WTC11 (cell line): ENCODE results near the gene CD80. TPM values are rescaled to one million over a fixed set of nuclear protein-coding genes. Genes with fewer than 3 reads are reported as not detected.

Source experiments
- ATAC-seq: fragments of 200-7000 bp; cut with Tn5 transposase; 2 replicates; pipeline ENCODE4 v1.10.0; 2021; ENCODE audit warnings: mild to moderate bottlenecking, moderate library complexity
- CTCF ChIA-PET: fragments of 300-600 bp; sonication (Branson Sonifier 250); formaldehyde crosslinking; loops from one replicate; lab custom pipeline; 2021; ENCODE audit warnings: antibody characterized with exemption; lab: Charles Lee
- POLR2A ChIA-PET: fragments of 350-600 bp; sonication (Branson Sonifier 250); formaldehyde crosslinking; loops from one replicate; lab custom pipeline; 2021; ENCODE audit warnings: antibody characterized with exemption; lab: Charles Lee
- DNase-seq: peaks from one replicate; pipeline ENCODE4 v3.0.0; 2021; ENCODE audit warnings: low spot score
- H3K27ac Mint-ChIP-seq: 2 replicates; pipeline ENCODE4 v1.8.0; 2021; ENCODE audit warnings: mixed read lengths
- H3K27me3 Mint-ChIP-seq: 2 replicates; pipeline ENCODE4 v1.8.0; 2021; ENCODE audit warnings: low read depth, mild to moderate bottlenecking, moderate library complexity, mixed read lengths
- H3K36me3 Mint-ChIP-seq: 2 replicates; pipeline ENCODE4 v1.8.0; 2021; ENCODE audit warnings: mixed read lengths
- H3K4me1 Mint-ChIP-seq: 2 replicates; pipeline ENCODE4 v1.8.0; 2022; ENCODE audit warnings: mixed read lengths
- H3K4me3 Mint-ChIP-seq: 2 replicates; pipeline ENCODE4 v1.8.0; 2021; ENCODE audit warnings: mild to moderate bottlenecking, moderate library complexity, mixed read lengths
- H3K9me3 Mint-ChIP-seq: 2 replicates; pipeline ENCODE4 v1.8.0; 2021; ENCODE audit warnings: mixed read lengths
- ATF1 ChIP-seq: sonication (generic); formaldehyde crosslinking; IDR thresholded peaks from 2 replicates; pipeline ENCODE4 v1.8.1; 2023; ENCODE audit warnings: mild to moderate bottlenecking, moderate library complexity, missing genetic modification reagents
- EMX1 ChIP-seq: fragments of 250-450 bp; sonication (Bioruptor Pico); IDR thresholded peaks from 2 replicates; pipeline ENCODE4 v1.8.0; 2021; ENCODE audit warnings: mild to moderate bottlenecking
- MYBL2 ChIP-seq: sonication (generic); formaldehyde crosslinking; IDR thresholded peaks from 2 replicates; pipeline ENCODE4 v1.8.1; 2023; ENCODE audit warnings: mild to moderate bottlenecking, moderate library complexity, missing genetic modification reagents
- NFATC4 ChIP-seq: fragments of 250-450 bp; sonication (Bioruptor Pico); IDR thresholded peaks from 2 replicates; pipeline ENCODE4 v1.9.0; 2021; ENCODE audit warnings: mild to moderate bottlenecking
- NFYB ChIP-seq: sonication (generic); formaldehyde crosslinking; conservative IDR thresholded peaks from 2 replicates; pipeline ENCODE4 v1.8.0; 2022; ENCODE audit warnings: low read depth, missing genetic modification reagents
- NR1H2 ChIP-seq: sonication (generic); formaldehyde crosslinking; IDR thresholded peaks from 2 replicates; pipeline ENCODE4 v1.9.0; 2021; ENCODE audit warnings: mild to moderate bottlenecking, moderate library complexity, missing genetic modification reagents
- OVOL2 ChIP-seq: fragments of 250-450 bp; sonication (Bioruptor Pico); IDR thresholded peaks from 2 replicates; pipeline ENCODE4 v1.9.0; 2021; ENCODE audit warnings: mild to moderate bottlenecking, borderline replicate concordance
- PRRX2 ChIP-seq: fragments of 250-450 bp; sonication (Bioruptor Pico); IDR thresholded peaks from 2 replicates; pipeline ENCODE4 v1.8.0; 2021; ENCODE audit warnings: mild to moderate bottlenecking
- RELA ChIP-seq: sonication (generic); formaldehyde crosslinking; IDR thresholded peaks from 2 replicates; pipeline ENCODE4 v1.8.1; 2022; ENCODE audit warnings: missing genetic modification reagents, mild to moderate bottlenecking, borderline replicate concordance
- TEAD4 ChIP-seq: sonication (generic); formaldehyde crosslinking; IDR thresholded peaks from 2 replicates; pipeline ENCODE4 v1.8.0; 2022; ENCODE audit warnings: mild to moderate bottlenecking, missing genetic modification reagents
- ZNF219 ChIP-seq: sonication (generic); formaldehyde crosslinking; IDR thresholded peaks from 2 replicates; pipeline ENCODE4 v1.8.0; 2023; ENCODE audit warnings: missing genetic modification reagents, mild to moderate bottlenecking, borderline replicate concordance
- ZNF232 ChIP-seq: sonication (generic); formaldehyde crosslinking; IDR thresholded peaks from 2 replicates; pipeline ENCODE4 v1.8.0; 2022; ENCODE audit warnings: mild to moderate bottlenecking, missing genetic modification reagents
- ZNF263 ChIP-seq: sonication (generic); formaldehyde crosslinking; IDR thresholded peaks from 2 replicates; pipeline ENCODE4 v1.8.1; 2022; ENCODE audit warnings: low read depth, mild to moderate bottlenecking, moderate library complexity, missing genetic modification reagents
- ZNF396 ChIP-seq: fragments of 250-450 bp; sonication (Bioruptor Pico); IDR thresholded peaks from 2 replicates; pipeline ENCODE4 v1.8.0; 2021; ENCODE audit warnings: mild to moderate bottlenecking, moderate library complexity, borderline replicate concordance
- total RNA-seq: library from RNA; stranded (reverse); gene quantifications from 3 replicates; pipeline ENCODE4 v1.2.3, GENCODE V29; 2021
- TF ChIP-seq, protein P1 (sequence below): sonication (generic); formaldehyde crosslinking; IDR thresholded peaks from 2 replicates; pipeline ENCODE4 v1.8.0; 2023; ENCODE audit warnings: mild to moderate bottlenecking, missing genetic modification reagents
- TF ChIP-seq, protein P2 (sequence below): fragments of 250-450 bp; sonication (Bioruptor Pico); IDR thresholded peaks from 2 replicates; pipeline ENCODE4 v1.9.0; 2021; ENCODE audit warnings: moderate library complexity, mild to moderate bottlenecking, inconsistent platforms, borderline replicate concordance
- TF ChIP-seq, protein P3 (sequence below): sonication (generic); formaldehyde crosslinking; IDR thresholded peaks from 2 replicates; pipeline ENCODE4 v1.8.1; 2023; ENCODE audit warnings: mild to moderate bottlenecking, missing genetic modification reagents, moderate library complexity
- TF ChIP-seq, protein P4 (sequence below): fragments of 250-450 bp; sonication (Bioruptor Pico); IDR thresholded peaks from 2 replicates; pipeline ENCODE4 v1.9.0; 2021; ENCODE audit warnings: mild to moderate bottlenecking
- TF ChIP-seq, protein P5 (sequence below): sonication (generic); formaldehyde crosslinking; IDR thresholded peaks from 2 replicates; pipeline ENCODE4 v1.8.1; 2023; ENCODE audit warnings: mild to moderate bottlenecking, missing genetic modification reagents
- TF ChIP-seq, protein P6 (sequence below): fragments of 250-450 bp; sonication (Bioruptor Pico); conservative IDR thresholded peaks from 2 replicates; pipeline ENCODE4 v1.9.0; 2021; ENCODE audit warnings: mild to moderate bottlenecking
- TF ChIP-seq, protein P7 (sequence below): sonication (generic); formaldehyde crosslinking; IDR thresholded peaks from 2 replicates; pipeline ENCODE4 v1.8.0; 2023; ENCODE audit warnings: missing genetic modification reagents
- TF ChIP-seq, protein P8 (sequence below): sonication (generic); formaldehyde crosslinking; conservative IDR thresholded peaks from 2 replicates; pipeline ENCODE4 v1.8.1; 2022; ENCODE audit warnings: mild to moderate bottlenecking, missing genetic modification reagents

CD80 gene
- total RNA-seq, 1 experiment from 2014 or later: 0.24 TPM

DNA sequence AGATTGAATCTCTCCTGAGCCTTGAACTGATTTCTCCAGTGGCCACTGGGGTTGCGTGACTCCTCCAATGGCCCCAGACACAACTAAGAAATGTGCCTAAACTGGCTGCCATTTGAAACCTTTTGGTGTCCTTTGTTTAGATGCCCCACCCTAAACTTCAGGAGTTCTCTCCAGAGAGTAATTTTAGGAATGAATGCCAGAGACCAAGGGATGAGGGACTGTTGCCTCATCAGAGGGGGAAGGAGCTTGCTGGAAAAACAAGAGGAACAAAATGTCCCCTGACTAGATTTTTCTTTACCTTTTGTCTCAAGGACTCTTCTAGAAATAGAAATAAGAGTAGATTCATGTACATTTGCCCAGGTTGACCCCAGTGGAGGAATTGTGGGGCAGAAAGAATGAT, 11.8 kb upstream of the CD80 start (continued):
- TF ChIP-seq, protein P1, sequence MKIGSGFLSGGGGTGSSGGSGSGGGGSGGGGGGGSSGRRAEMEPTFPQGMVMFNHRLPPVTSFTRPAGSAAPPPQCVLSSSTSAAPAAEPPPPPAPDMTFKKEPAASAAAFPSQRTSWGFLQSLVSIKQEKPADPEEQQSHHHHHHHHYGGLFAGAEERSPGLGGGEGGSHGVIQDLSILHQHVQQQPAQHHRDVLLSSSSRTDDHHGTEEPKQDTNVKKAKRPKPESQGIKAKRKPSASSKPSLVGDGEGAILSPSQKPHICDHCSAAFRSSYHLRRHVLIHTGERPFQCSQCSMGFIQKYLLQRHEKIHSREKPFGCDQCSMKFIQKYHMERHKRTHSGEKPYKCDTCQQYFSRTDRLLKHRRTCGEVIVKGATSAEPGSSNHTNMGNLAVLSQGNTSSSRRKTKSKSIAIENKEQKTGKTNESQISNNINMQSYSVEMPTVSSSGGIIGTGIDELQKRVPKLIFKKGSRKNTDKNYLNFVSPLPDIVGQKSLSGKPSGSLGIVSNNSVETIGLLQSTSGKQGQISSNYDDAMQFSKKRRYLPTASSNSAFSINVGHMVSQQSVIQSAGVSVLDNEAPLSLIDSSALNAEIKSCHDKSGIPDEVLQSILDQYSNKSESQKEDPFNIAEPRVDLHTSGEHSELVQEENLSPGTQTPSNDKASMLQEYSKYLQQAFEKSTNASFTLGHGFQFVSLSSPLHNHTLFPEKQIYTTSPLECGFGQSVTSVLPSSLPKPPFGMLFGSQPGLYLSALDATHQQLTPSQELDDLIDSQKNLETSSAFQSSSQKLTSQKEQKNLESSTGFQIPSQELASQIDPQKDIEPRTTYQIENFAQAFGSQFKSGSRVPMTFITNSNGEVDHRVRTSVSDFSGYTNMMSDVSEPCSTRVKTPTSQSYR (CRISPR knock-in tag): no peak
- no peak for TF ChIP-seq EMX1 (CRISPR knock-in tag)
- TF ChIP-seq RELA (CRISPR knock-in tag): no peak
- TF ChIP-seq NR1H2: no peak

DNA sequence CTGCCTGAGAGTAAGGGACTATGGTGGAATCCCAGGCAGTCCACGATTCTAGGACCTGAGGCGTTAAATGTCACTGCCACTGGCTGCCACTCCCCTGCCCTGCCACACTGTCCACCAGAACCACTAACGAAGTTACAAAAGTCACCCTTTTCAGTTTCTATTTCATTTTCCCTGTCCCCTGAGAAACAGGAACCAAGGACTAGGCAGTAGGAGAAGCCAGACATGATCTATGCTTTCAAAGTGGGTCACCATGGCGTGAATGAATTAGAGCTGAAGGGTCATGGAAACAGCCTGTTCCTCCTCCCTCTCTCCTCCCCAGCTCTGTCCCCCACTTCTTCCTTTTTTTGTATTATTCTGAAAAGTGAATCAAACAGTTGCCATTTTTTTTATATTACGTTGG, 10.8 kb upstream of the CD80 start:
- DNase-seq (no peak), ATAC-seq (no peak)
- no peak overlapping the region for H3K27ac Mint-ChIP-seq
- H3K9me3 Mint-ChIP-seq: peaks cover 5% of the 10 kb centered on the region; the same call in 1 of the 2 replicates
- no peaks in the 10 kb centered on the region for H3K36me3 Mint-ChIP-seq
- ChIA-PET CTCF (interaction anchor here (1.5 kb wide), 1 partner anchor 120 kb away, joined by 5 read pairs; no protein-coding TSS in a partner anchor), POLR2A (no interaction called here)
- no peak for TF ChIP-seq ATF1 (CRISPR knock-in tag)
- no peak for TF ChIP-seq MYBL2 (CRISPR knock-in tag)
- TF ChIP-seq NFYB (CRISPR knock-in tag): no peak
- TF ChIP-seq NFATC4 (CRISPR knock-in tag): no peak
- TF ChIP-seq ZNF396 (CRISPR knock-in tag): no peak
- TF ChIP-seq, protein P2, sequence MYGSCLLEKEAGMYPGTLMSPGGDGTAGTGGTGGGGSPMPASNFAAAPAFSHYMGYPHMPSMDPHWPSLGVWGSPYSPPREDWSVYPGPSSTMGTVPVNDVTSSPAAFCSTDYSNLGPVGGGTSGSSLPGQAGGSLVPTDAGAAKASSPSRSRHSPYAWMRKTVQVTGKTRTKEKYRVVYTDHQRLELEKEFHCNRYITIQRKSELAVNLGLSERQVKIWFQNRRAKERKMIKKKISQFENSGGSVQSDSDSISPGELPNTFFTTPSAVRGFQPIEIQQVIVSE (CRISPR knock-in tag): no peak
- TF ChIP-seq OVOL2: no peak
- TF ChIP-seq, protein P3, sequence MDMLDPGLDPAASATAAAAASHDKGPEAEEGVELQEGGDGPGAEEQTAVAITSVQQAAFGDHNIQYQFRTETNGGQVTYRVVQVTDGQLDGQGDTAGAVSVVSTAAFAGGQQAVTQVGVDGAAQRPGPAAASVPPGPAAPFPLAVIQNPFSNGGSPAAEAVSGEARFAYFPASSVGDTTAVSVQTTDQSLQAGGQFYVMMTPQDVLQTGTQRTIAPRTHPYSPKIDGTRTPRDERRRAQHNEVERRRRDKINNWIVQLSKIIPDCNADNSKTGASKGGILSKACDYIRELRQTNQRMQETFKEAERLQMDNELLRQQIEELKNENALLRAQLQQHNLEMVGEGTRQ (CRISPR knock-in tag): no peak
- TF ChIP-seq, protein P4, sequence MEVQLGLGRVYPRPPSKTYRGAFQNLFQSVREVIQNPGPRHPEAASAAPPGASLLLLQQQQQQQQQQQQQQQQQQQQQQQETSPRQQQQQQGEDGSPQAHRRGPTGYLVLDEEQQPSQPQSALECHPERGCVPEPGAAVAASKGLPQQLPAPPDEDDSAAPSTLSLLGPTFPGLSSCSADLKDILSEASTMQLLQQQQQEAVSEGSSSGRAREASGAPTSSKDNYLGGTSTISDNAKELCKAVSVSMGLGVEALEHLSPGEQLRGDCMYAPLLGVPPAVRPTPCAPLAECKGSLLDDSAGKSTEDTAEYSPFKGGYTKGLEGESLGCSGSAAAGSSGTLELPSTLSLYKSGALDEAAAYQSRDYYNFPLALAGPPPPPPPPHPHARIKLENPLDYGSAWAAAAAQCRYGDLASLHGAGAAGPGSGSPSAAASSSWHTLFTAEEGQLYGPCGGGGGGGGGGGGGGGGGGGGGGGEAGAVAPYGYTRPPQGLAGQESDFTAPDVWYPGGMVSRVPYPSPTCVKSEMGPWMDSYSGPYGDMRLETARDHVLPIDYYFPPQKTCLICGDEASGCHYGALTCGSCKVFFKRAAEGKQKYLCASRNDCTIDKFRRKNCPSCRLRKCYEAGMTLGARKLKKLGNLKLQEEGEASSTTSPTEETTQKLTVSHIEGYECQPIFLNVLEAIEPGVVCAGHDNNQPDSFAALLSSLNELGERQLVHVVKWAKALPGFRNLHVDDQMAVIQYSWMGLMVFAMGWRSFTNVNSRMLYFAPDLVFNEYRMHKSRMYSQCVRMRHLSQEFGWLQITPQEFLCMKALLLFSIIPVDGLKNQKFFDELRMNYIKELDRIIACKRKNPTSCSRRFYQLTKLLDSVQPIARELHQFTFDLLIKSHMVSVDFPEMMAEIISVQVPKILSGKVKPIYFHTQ (CRISPR knock-in tag): no peak
- no peaks in the 10 kb centered on the region for H3K4me1 Mint-ChIP-seq
- peaks cover 3% of the 10 kb centered on the region for H3K27me3 Mint-ChIP-seq
- no peak overlapping the region for H3K4me3 Mint-ChIP-seq

DNA sequence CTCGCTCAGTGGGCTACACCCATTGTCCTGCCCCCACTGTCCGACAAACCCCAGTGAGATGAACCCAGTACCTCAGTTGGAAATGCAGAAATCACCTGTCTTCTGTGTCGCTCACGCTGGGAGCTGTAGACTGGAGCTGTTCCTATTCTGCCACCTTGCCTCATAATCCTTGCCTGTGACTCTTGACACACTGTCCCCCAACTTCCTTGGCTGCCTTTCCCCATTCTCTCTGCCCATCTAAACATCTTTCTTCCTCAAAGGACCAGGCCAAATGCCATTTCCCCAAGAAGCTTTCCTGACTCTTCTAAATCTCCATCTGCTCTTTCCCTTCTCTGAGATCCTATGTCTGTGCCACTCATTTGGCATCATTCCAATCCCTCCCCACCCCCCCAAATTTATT, 9.7 kb upstream of the CD80 start:
- DNase-seq: no peak
- peaks cover 5% of the 10 kb centered on the region; the same call in 1 of the 2 replicates for H3K9me3 Mint-ChIP-seq
- H3K4me3 Mint-ChIP-seq: no peak overlapping the region
- peaks cover 6% of the 10 kb centered on the region for H3K27me3 Mint-ChIP-seq
- H3K36me3 Mint-ChIP-seq: no peaks in the 10 kb centered on the region
- no peaks in the 10 kb centered on the region for H3K4me1 Mint-ChIP-seq
- H3K27ac Mint-ChIP-seq: no peak overlapping the region
- POLR2A ChIA-PET: interaction anchor here (0.6 kb wide), 1 partner anchor 70 kb away, joined by 3 read pairs; no protein-coding TSS in a partner anchor
- no peak for ATAC-seq
- CTCF ChIA-PET: interaction anchor here (0.6 kb wide), 1 partner anchor 174 kb away, joined by 3 read pairs; no protein-coding TSS in a partner anchor
- TF ChIP-seq, protein P5, sequence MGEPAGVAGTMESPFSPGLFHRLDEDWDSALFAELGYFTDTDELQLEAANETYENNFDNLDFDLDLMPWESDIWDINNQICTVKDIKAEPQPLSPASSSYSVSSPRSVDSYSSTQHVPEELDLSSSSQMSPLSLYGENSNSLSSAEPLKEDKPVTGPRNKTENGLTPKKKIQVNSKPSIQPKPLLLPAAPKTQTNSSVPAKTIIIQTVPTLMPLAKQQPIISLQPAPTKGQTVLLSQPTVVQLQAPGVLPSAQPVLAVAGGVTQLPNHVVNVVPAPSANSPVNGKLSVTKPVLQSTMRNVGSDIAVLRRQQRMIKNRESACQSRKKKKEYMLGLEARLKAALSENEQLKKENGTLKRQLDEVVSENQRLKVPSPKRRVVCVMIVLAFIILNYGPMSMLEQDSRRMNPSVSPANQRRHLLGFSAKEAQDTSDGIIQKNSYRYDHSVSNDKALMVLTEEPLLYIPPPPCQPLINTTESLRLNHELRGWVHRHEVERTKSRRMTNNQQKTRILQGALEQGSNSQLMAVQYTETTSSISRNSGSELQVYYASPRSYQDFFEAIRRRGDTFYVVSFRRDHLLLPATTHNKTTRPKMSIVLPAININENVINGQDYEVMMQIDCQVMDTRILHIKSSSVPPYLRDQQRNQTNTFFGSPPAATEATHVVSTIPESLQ (CRISPR knock-in tag): no peak
- TF ChIP-seq, protein P6, sequence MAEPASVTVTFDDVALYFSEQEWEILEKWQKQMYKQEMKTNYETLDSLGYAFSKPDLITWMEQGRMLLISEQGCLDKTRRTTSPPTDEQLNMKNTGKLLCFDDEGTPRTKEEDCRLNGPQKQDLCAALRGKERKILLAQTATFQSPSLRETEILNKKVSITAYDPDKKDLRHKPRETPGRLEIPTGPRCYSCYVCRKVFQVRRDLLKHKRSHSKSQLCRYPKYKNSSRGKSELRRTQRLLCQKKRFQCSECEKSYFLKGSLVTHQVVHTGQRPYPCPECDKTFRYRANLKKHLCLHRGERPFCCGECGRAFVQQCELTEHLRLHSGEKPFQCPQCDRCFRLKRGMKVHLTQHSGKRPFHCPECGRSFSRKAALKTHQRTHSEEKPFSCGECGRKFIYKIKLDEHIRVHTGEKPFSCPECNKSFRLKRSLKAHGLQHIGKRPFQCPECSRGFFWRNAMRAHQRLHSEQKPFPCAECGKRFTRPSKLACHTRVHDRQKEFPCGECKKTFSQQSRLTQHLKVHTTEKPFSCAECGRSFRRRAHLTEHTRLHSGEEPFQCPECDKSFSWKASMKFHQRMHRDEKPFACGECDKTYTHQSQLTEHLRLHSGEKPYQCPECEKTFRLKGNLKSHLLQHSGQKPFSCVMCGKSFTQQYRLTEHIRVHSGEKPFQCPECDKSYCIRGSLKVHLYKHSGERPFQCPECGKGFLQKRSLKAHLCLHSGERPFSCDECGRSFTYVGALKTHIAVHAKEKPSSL (CRISPR knock-in tag): no peak
- TF ChIP-seq ZNF232 (CRISPR knock-in tag) (no peak), PRRX2 (no peak), ZNF263 (CRISPR knock-in tag) (no peak), ZNF219 (CRISPR knock-in tag) (no peak), NFYB (CRISPR knock-in tag) (no peak), TEAD4 (CRISPR knock-in tag) (no peak)
- TF ChIP-seq, protein P7, sequence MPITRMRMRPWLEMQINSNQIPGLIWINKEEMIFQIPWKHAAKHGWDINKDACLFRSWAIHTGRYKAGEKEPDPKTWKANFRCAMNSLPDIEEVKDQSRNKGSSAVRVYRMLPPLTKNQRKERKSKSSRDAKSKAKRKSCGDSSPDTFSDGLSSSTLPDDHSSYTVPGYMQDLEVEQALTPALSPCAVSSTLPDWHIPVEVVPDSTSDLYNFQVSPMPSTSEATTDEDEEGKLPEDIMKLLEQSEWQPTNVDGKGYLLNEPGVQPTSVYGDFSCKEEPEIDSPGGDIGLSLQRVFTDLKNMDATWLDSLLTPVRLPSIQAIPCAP (CRISPR knock-in tag): no peak
- TF ChIP-seq, protein P8, sequence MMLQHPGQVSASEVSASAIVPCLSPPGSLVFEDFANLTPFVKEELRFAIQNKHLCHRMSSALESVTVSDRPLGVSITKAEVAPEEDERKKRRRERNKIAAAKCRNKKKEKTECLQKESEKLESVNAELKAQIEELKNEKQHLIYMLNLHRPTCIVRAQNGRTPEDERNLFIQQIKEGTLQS: no peak
